Loucy (cell line): ENCODE results near the gene ABI1.

Source experiments
- H2AFZ ChIP-seq: fragments of 200-600 bp; sonication (generic); 2 replicates; pipeline ENCODE4 v1.6.0; 2016; ENCODE audit warnings: antibody characterized with exemption, mild to moderate bottlenecking, low read length, moderate library complexity
- H3F3A ChIP-seq: fragments of 200-600 bp; 2 replicates; pipeline ENCODE4 v1.6.0; 2016; ENCODE audit warnings: antibody characterized with exemption, low read depth, mild to moderate bottlenecking
- H3K27me3 ChIP-seq: fragments of 200-600 bp; sonication (generic); 2 replicates; pipeline ENCODE4 v1.6.1; 2014; ENCODE audit warnings: low read length, mild to moderate bottlenecking; ENCODE audit not compliant: insufficient read depth, poor library complexity, severe bottlenecking
- H3K36me3 ChIP-seq: fragments of 200-600 bp; sonication (generic); 2 replicates; pipeline ENCODE4 v1.6.1; 2016; ENCODE audit warnings: low read length; ENCODE audit not compliant: insufficient read depth
- H3K4me1 ChIP-seq: fragments of 200-600 bp; sonication (generic); 2 replicates; pipeline ENCODE4 v1.5.1; 2014; ENCODE audit warnings: low read length, mild to moderate bottlenecking; ENCODE audit not compliant: insufficient read depth, poor library complexity, severe bottlenecking
- H3K4me2 ChIP-seq: fragments of 200-600 bp; sonication (generic); 2 replicates; pipeline ENCODE4 v1.6.0; 2014; ENCODE audit warnings: antibody characterized with exemption, low read length, low read depth, mild to moderate bottlenecking; ENCODE audit not compliant: poor library complexity, severe bottlenecking
- H3K4me3 ChIP-seq: fragments of 200-600 bp; sonication (generic); 2 replicates; pipeline ENCODE4 v1.5.1; 2014; ENCODE audit warnings: low read length, mild to moderate bottlenecking, mixed read lengths; ENCODE audit not compliant: poor library complexity, severe bottlenecking
- H3K79me2 ChIP-seq: fragments of 200-600 bp; sonication (generic); 2 replicates; pipeline ENCODE4 v1.6.1; 2014; ENCODE audit warnings: low read length; ENCODE audit not compliant: insufficient read depth
- H3K9ac ChIP-seq: fragments of 200-600 bp; sonication (generic); 2 replicates; pipeline ENCODE4 v1.6.0; 2014; ENCODE audit warnings: mild to moderate bottlenecking, low read depth, low read length, moderate library complexity; ENCODE audit not compliant: poor library complexity, severe bottlenecking
- H3K9me2 ChIP-seq: fragments of 200-600 bp; sonication (generic); replicated peaks from 2 replicates; pipeline ENCODE4 v1.6.1; 2016; ENCODE audit warnings: low read depth, low read length, mixed read lengths
- H3K9me3 ChIP-seq: fragments of 200-600 bp; sonication (generic); 2 replicates; pipeline ENCODE4 v1.6.1; 2014; ENCODE audit warnings: mild to moderate bottlenecking, antibody characterized with exemption, low read length, low read depth; ENCODE audit not compliant: insufficient read depth
- H4K20me1 ChIP-seq: fragments of 200-600 bp; sonication (generic); 2 replicates; pipeline ENCODE4 v1.6.0; 2014; ENCODE audit warnings: antibody characterized with exemption, low read length, mild to moderate bottlenecking; ENCODE audit not compliant: insufficient read depth, poor library complexity, severe bottlenecking
- EZH2phosphoT487 ChIP-seq: fragments of 200-600 bp; IDR thresholded peaks from 2 replicates; pipeline ENCODE4 v1.6.1; 2018; ENCODE audit warnings: antibody characterized with exemption, mild to moderate bottlenecking, moderate library complexity, borderline replicate concordance
- TF ChIP-seq, protein P1 (sequence below): fragments of 200-600 bp; sonication (generic); conservative IDR thresholded peaks from 2 replicates; pipeline ENCODE4 v1.5.1; 2014; ENCODE audit warnings: mild to moderate bottlenecking, antibody characterized with exemption, low read length

Gene ABI1

GRCh38 chr10:26887611-26888215 lies 27.0 kb upstream of the ABI1 start:
- TF ChIP-seq, protein P1, sequence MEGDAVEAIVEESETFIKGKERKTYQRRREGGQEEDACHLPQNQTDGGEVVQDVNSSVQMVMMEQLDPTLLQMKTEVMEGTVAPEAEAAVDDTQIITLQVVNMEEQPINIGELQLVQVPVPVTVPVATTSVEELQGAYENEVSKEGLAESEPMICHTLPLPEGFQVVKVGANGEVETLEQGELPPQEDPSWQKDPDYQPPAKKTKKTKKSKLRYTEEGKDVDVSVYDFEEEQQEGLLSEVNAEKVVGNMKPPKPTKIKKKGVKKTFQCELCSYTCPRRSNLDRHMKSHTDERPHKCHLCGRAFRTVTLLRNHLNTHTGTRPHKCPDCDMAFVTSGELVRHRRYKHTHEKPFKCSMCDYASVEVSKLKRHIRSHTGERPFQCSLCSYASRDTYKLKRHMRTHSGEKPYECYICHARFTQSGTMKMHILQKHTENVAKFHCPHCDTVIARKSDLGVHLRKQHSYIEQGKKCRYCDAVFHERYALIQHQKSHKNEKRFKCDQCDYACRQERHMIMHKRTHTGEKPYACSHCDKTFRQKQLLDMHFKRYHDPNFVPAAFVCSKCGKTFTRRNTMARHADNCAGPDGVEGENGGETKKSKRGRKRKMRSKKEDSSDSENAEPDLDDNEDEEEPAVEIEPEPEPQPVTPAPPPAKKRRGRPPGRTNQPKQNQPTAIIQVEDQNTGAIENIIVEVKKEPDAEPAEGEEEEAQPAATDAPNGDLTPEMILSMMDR: no peak
- no peak for TF ChIP-seq EZH2phosphoT487
- Histone ChIP-seq H3K4me3 (no peak overlapping the region), H3K4me2 (no peak overlapping the region), H4K20me1 (no peaks in the 10 kb centered on the region), H3K9me3 (no peaks in the 10 kb centered on the region), H3K27me3 (no peaks in the 10 kb centered on the region), H3K36me3 (no peaks in the 10 kb centered on the region), H3K9ac (no peak overlapping the region), H3K9me2 (no peaks in the 10 kb centered on the region), H2AFZ (0 out of 2 replicates have a peak overlapping the region, but pooled peaks have one; percentile 33), H3F3A (no peaks in the 10 kb centered on the region), H3K79me2 (no peaks in the 10 kb centered on the region), H3K4me1 (no peaks in the 10 kb centered on the region)

DNA sequence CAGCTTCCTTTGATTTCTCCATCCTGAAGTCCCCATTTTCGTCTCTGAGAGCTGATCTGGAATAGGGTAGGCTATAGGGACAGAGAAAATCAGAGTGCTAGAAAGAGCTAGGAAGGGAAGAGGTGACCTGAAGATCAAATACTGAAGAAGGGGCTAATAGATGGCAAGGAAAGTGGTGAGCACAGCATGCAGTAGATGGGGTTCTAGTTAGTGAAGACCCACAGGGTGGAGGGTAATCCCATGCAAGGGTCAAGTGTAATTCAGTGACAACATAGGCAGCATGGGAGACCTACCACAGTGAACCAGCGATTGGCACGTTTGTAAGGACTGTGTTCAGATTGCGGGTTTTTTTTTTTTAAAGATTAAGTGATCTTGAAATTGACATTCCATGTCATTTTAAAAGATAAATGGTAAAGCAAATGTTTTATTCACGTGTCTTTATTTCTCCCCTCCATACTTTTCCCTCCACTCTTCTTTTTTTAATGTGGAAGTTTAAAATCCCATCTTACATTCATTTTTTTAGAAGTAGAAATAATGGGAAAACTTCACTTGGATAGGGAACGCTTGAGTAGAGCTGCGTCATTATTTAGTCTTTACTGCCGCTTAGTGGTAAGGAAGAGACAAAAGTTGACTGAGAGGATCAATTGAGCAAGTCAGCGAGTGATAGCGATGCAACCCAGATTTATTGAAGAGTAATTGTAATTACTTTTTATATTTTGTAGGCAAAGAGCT lies 21.0 kb upstream of the ABI1 start:
- TF ChIP-seq, protein P1: peak; percentile 83
- TF ChIP-seq EZH2phosphoT487: no peak
- no peaks in the 10 kb centered on the region for H3K27me3 ChIP-seq
- no peak overlapping the region for H3K4me3 ChIP-seq
- H3K9me3 ChIP-seq: no peaks in the 10 kb centered on the region
- no peak overlapping the region for H3K9ac ChIP-seq
- no peaks in the 10 kb centered on the region for H3K9me2 ChIP-seq
- no peaks in the 10 kb centered on the region for H3F3A ChIP-seq
- H3K36me3 ChIP-seq: no peaks in the 10 kb centered on the region
- H3K4me2 ChIP-seq: no peak overlapping the region
- H3K79me2 ChIP-seq: no peaks in the 10 kb centered on the region
- no peaks in the 10 kb centered on the region for H4K20me1 ChIP-seq
- H3K4me1 ChIP-seq: no peaks in the 10 kb centered on the region
- no peak overlapping the region for H2AFZ ChIP-seq

- no peaks in the 10 kb centered on the region for H3K4me1 ChIP-seq
- TF ChIP-seq EZH2phosphoT487: no peak
- TF ChIP-seq, protein P1: no peak
- H4K20me1 ChIP-seq: no peaks in the 10 kb centered on the region
- no peaks in the 10 kb centered on the region for H3K79me2 ChIP-seq
- H3K9me2 ChIP-seq: no peaks in the 10 kb centered on the region
- no peak overlapping the region for H3K9ac ChIP-seq
- no peak overlapping the region for H2AFZ ChIP-seq
- H3F3A ChIP-seq: no peaks in the 10 kb centered on the region
- no peak overlapping the region for H3K4me2 ChIP-seq
- H3K36me3 ChIP-seq: no peaks in the 10 kb centered on the region
- no peaks in the 10 kb centered on the region for H3K9me3 ChIP-seq
- H3K4me3 ChIP-seq: no peak overlapping the region
- no peaks in the 10 kb centered on the region for H3K27me3 ChIP-seq
These were observed 19.0 kb upstream of the ABI1 start for GRCh38 chr10:26879744-26880143.
